Neutrophil (primary cell): ENCODE data around the gene EPS8.

Experiments
- H3K27ac ChIP-seq: fragments of 200-600 bp; sonication (generic); 2 replicates; pipeline ENCODE4 v1.5.1; 2016; ENCODE audit warnings: mild to moderate bottlenecking, moderate library complexity
- H3K27me3 ChIP-seq: fragments of 200-600 bp; sonication (generic); 2 replicates; pipeline ENCODE4 v1.6.0; 2016; ENCODE audit warnings: mild to moderate bottlenecking
- H3K36me3 ChIP-seq: fragments of 200-600 bp; sonication (generic); 2 replicates; pipeline ENCODE4 v1.5.1; 2017
- H3K4me1 ChIP-seq, 2 experiments: fragments of 200-600 bp in 1 of 2; sonication (generic) in 1 of 2; 1 replicate in 1 of 2; 2 replicates in 1 of 2; pipeline versions ENCODE4 v1.5.1 to v1.6.1; 2013 to 2016; ENCODE audit warnings: low read depth in 1 of 2, low read length in 1 of 2, mild to moderate bottlenecking in 1 of 2, moderate library complexity in 1 of 2; ENCODE audit not compliant: control insufficient read depth in 1 of 2, insufficient read depth in 1 of 2
- H3K4me3 ChIP-seq, 2 experiments: fragments of 200-600 bp in 1 of 2; sonication (generic) in 1 of 2; 1 replicate in 1 of 2; 2 replicates in 1 of 2; pipeline ENCODE4 v1.5.1; 2013 to 2016; ENCODE audit warnings: low read depth in 1 of 2, low read length in 1 of 2, mild to moderate bottlenecking in 1 of 2, moderate library complexity in 1 of 2
- H3K9me3 ChIP-seq: fragments of 200-600 bp; sonication (generic); 2 replicates; pipeline ENCODE4 v1.5.1; 2016
- CTCF ChIP-seq: fragments of 200-600 bp; sonication (generic); IDR thresholded peaks from 2 replicates; pipeline ENCODE4 v1.5.1; 2016; ENCODE audit warnings: antibody characterized with exemption

EPS8 gene

GRCh38 chr12:15638231-15638630, 151.0 kb downstream of the EPS8 start:
- no peak for TF ChIP-seq CTCF
- H3K4me1 ChIP-seq: no peaks in the 10 kb centered on the region

GRCh38 chr12:15636060-15636890, 152.9 kb downstream of the EPS8 start:
- Histone ChIP-seq H3K27ac (no peak overlapping the region), H3K9me3 (no peaks in the 10 kb centered on the region), H3K4me3 (no peak overlapping the region), H3K36me3 (no peaks in the 10 kb centered on the region), H3K27me3 (no peaks in the 10 kb centered on the region), H3K4me1 (no peaks in the 10 kb centered on the region)
- no peak for TF ChIP-seq CTCF

More at GRCh38 chr12:15638231-15638630, 151.0 kb downstream of the EPS8 start:
- no peaks in the 10 kb centered on the region for H3K36me3 ChIP-seq
- H3K9me3 ChIP-seq: no peaks in the 10 kb centered on the region
- no peak overlapping the region for H3K27ac ChIP-seq
- no peak overlapping the region for H3K4me3 ChIP-seq
- H3K27me3 ChIP-seq: no peaks in the 10 kb centered on the region

- H3K36me3 ChIP-seq: no peaks in the 10 kb centered on the region
- no peak overlapping the region for H3K27ac ChIP-seq
- no peaks in the 10 kb centered on the region for H3K4me1 ChIP-seq
Measured at GRCh38 chr12:15634010-15634683, 155.0 kb downstream of the EPS8 start.

GRCh38 chr12:15633201-15633600, 156.0 kb downstream of the EPS8 start:
- Histone ChIP-seq H3K9me3 (no peaks in the 10 kb centered on the region), H3K4me3 (no peak overlapping the region), H3K36me3 (no peaks in the 10 kb centered on the region), H3K27me3 (no peaks in the 10 kb centered on the region), H3K27ac (no peak overlapping the region), H3K4me1 (no peaks in the 10 kb centered on the region)
- no peak for TF ChIP-seq CTCF

More at GRCh38 chr12:15634010-15634683, 155.0 kb downstream of the EPS8 start:
- H3K27me3 ChIP-seq: no peaks in the 10 kb centered on the region
- TF ChIP-seq CTCF: no peak
- H3K4me3 ChIP-seq: no peak overlapping the region
- H3K9me3 ChIP-seq: no peaks in the 10 kb centered on the region

GRCh38 chr12:15632708-15633107, 156.5 kb downstream of the EPS8 start:
- H3K4me3 ChIP-seq: no peak overlapping the region
- TF ChIP-seq CTCF: no peak
- no peaks in the 10 kb centered on the region for H3K9me3 ChIP-seq
- H3K36me3 ChIP-seq: no peaks in the 10 kb centered on the region
- H3K4me1 ChIP-seq: no peaks in the 10 kb centered on the region
- H3K27ac ChIP-seq: no peak overlapping the region
- H3K27me3 ChIP-seq: no peaks in the 10 kb centered on the region
